K562 (cell line): Measurements from ENCODE around the gene NRXN3. TPM values are rescaled to one million over a fixed set of nuclear protein-coding genes. Genes with fewer than 3 reads are reported as not detected.

ENCODE experiments used
- ATAC-seq: fragments of 200-7000 bp; cut with Tn5 transposase; 3 replicates; pipeline ENCODE4 v1.9.1; 2020; ENCODE audit warnings: moderate library complexity
- BruUV-seq: library from RNA; stranded (reverse); fragments of 400-500 nt; replicated peaks from 2 replicates; lab custom pipeline; 2021; lab: Mats Ljungman, UMichigan
- CTCF ChIA-PET: fragments of 300-600 bp; formaldehyde crosslinking; extraction: SDS; loops from one replicate; lab custom pipeline; 2021; ENCODE audit warnings: low intra/inter-chr PET ratio; lab: Yijun Ruan, JAX
- POLR2A ChIA-PET: fragments of 300-600, 350-650 bp; sonication (Branson Sonifier 250); formaldehyde crosslinking; extraction: SDS; loops from one replicate; lab custom pipeline; 2021; ENCODE audit warnings: antibody characterized with exemption, inconsistent platforms; lab: Yijun Ruan, JAX
- DNase-seq, 4 experiments: peaks; one replicate each; pipeline versions ENCODE4 v3.0.0 to v3.0.0-alpha.2; 2011 to 2018; ENCODE audit warnings: low spot score in 3 of 4, mixed read lengths in 3 of 4; ENCODE audit errors: extremely low read depth in 1 of 4
- FAIRE-seq: peaks from 2 replicates; lab custom pipeline; 2011; peaks lifted over from hg19 to GRCh38; lab: Jason Lieb, UNC
- H2AFZ ChIP-seq: 2 replicates; pipeline ENCODE4 v1.6.0; 2011; ENCODE audit warnings: low read depth, low read length, control low read depth, inconsistent platforms
- H3K27ac ChIP-seq: fragments of 200-600 bp; 3 replicates; pipeline ENCODE4 v1.8.0; 2011; ENCODE audit warnings: low read depth, mild to moderate bottlenecking, control low read depth, inconsistent platforms, low read length, moderate library complexity, mixed read lengths; ENCODE audit errors: extremely low read depth
- H3K27me3 ChIP-seq, 2 experiments: fragments of 300-600 bp in 1 of 2; 2 replicates in 1 of 2; 3 replicates in 1 of 2; pipeline versions ENCODE4 v1.6.0 to v1.8.0; 2011; ENCODE audit warnings: inconsistent platforms in 2 of 2, low read length in 2 of 2, mild to moderate bottlenecking in 1 of 2, mixed read lengths in 1 of 2, moderate library complexity in 1 of 2; ENCODE audit not compliant: control insufficient read depth in 2 of 2, insufficient read depth in 2 of 2
- H3K36me3 ChIP-seq: fragments of 300-600 bp; 3 replicates; pipeline ENCODE4 v1.8.0; 2011; ENCODE audit warnings: mild to moderate bottlenecking, low read length, inconsistent platforms; ENCODE audit not compliant: control insufficient read depth, insufficient read depth
- H3K4me1 ChIP-seq, 2 experiments: fragments of 200-600 bp in 1 of 2; replicated peaks in 1 of 2; 2 replicates in 1 of 2; 3 replicates in 1 of 2; pipeline versions ENCODE4 v1.5.1 to v1.8.0; 2011; ENCODE audit warnings: inconsistent platforms in 2 of 2, low read length in 2 of 2, mild to moderate bottlenecking in 1 of 2, mixed read lengths in 1 of 2, moderate library complexity in 1 of 2; ENCODE audit not compliant: control insufficient read depth in 2 of 2, insufficient read depth in 2 of 2
- H3K4me2 ChIP-seq: 2 replicates; pipeline ENCODE4 v1.6.1; 2011; ENCODE audit warnings: low read length, control low read depth, inconsistent platforms, mixed read lengths; ENCODE audit not compliant: insufficient read depth
- H3K4me3 ChIP-seq: fragments of 200-600 bp; sonication (generic), shearing (Covaris generic); 2 replicates; pipeline ENCODE4 v1.5.1; 2016; ENCODE audit warnings: control low read depth, inconsistent platforms
- H3K79me2 ChIP-seq: fragments of 200-600 bp; 3 replicates; pipeline ENCODE4 v1.8.0; 2011; ENCODE audit warnings: low read length, inconsistent platforms; ENCODE audit not compliant: control insufficient read depth, insufficient read depth
- H3K9ac ChIP-seq, 2 experiments: 2 replicates each; pipeline versions ENCODE4 v1.6.0 to v1.6.1; 2011; ENCODE audit warnings: low read depth in 2 of 2, low read length in 2 of 2, control low read depth in 1 of 2, inconsistent platforms in 1 of 2, mild to moderate bottlenecking in 1 of 2, mixed read lengths in 1 of 2; ENCODE audit not compliant: insufficient read depth in 1 of 2
- H3K9me1 ChIP-seq: one replicate; pipeline ENCODE4 v1.6.0; 2011; ENCODE audit warnings: inconsistent platforms, mild to moderate bottlenecking, low read length, moderate library complexity; ENCODE audit not compliant: control insufficient read depth, insufficient read depth
- H3K9me3 ChIP-seq: replicated peaks from 2 replicates; pipeline ENCODE4 v1.5.1; 2011; ENCODE audit warnings: low read depth, low read length, inconsistent platforms; ENCODE audit not compliant: control insufficient read depth, insufficient read depth
- H4K20me1 ChIP-seq: replicated peaks from 2 replicates; pipeline ENCODE4 v1.6.1; 2011; ENCODE audit warnings: low read length, inconsistent platforms, mixed read lengths; ENCODE audit not compliant: control insufficient read depth, insufficient read depth
- ASH1L ChIP-seq: fragments of 450-650 bp; IDR thresholded peaks from 2 replicates; pipeline ENCODE4 v1.6.1; 2018; ENCODE audit warnings: borderline replicate concordance, mild to moderate bottlenecking, low read depth; ENCODE audit not compliant: partially characterized antibody
- COPS2 ChIP-seq: fragments of 450-650 bp; conservative IDR thresholded peaks from 2 replicates; pipeline ENCODE4 v1.6.1; 2016; ENCODE audit warnings: mild to moderate bottlenecking, moderate library complexity
- CTCF ChIP-seq, 3 experiments: IDR thresholded peaks in 2 of 3; conservative IDR thresholded peaks in 1 of 3; 2 replicates each; pipeline ENCODE4 v1.5.1; 2011 to 2012; ENCODE audit warnings: low read length in 3 of 3, mild to moderate bottlenecking in 3 of 3, control low read depth in 2 of 3, improper control_type of control experiment in 1 of 3, inconsistent platforms in 1 of 3, low read depth in 1 of 3, mixed read lengths in 1 of 3, moderate library complexity in 1 of 3; ENCODE audit not compliant: insufficient read depth in 2 of 3
- MNT ChIP-seq, 2 experiments: fragments of 450-650 bp; conservative IDR thresholded peaks; 2 replicates each; pipeline ENCODE4 v1.6.1; 2017; ENCODE audit warnings: mild to moderate bottlenecking in 2 of 2, moderate library complexity in 2 of 2
- NR4A1 ChIP-seq, 2 experiments: fragments of 250-450 bp in 1 of 2; fragments of 450-650 bp in 1 of 2; sonication (Bioruptor Pico) in 1 of 2; IDR thresholded peaks; 2 replicates each; pipeline versions ENCODE4 v1.4.0 to v1.6.1; 2016 to 2020; ENCODE audit warnings: mild to moderate bottlenecking in 2 of 2, missing compliant biosample characterization in 1 of 2, missing genetic modification characterization in 1 of 2, moderate library complexity in 1 of 2
- OTX1 ChIP-seq: fragments of 450-650 bp; formaldehyde crosslinking; IDR thresholded peaks from 2 replicates; pipeline ENCODE4 v1.4.0; 2022; ENCODE audit warnings: mild to moderate bottlenecking
- PHF21A ChIP-seq: fragments of 450-650 bp; IDR thresholded peaks from 2 replicates; pipeline ENCODE4 v1.6.1; 2017; ENCODE audit warnings: low read depth, borderline replicate concordance
- POLR2B ChIP-seq: fragments of 450-650 bp; IDR thresholded peaks from 2 replicates; pipeline ENCODE4 v1.6.1; 2018; ENCODE audit warnings: low read depth; ENCODE audit not compliant: partially characterized antibody
- PTTG1 ChIP-seq: fragments of 450-650 bp; IDR thresholded peaks from 2 replicates; pipeline ENCODE4 v1.6.1; 2016; ENCODE audit warnings: low read depth, mild to moderate bottlenecking, missing genetic modification characterization, missing compliant biosample characterization
- SETDB1 ChIP-seq: IDR thresholded peaks from one replicate; pipeline ENCODE4 v1.6.1; 2012; ENCODE audit warnings: low read length, control low read depth, inconsistent platforms
- SFPQ ChIP-seq: fragments of 200-400 bp; formaldehyde crosslinking; IDR thresholded peaks from 2 replicates; pipeline ENCODE4 v1.6.1; 2017; ENCODE audit warnings: mild to moderate bottlenecking, low read depth, low read length, moderate library complexity
- SLC30A9 ChIP-seq: fragments of 250-450 bp; sonication (Bioruptor Pico); IDR thresholded peaks from 2 replicates; pipeline ENCODE4 v1.8.0; 2022; ENCODE audit warnings: mild to moderate bottlenecking, moderate library complexity
- SREBF1 ChIP-seq: fragments of 150-350 bp; IDR thresholded peaks from 2 replicates; pipeline ENCODE4 v1.6.1; 2014; ENCODE audit warnings: antibody characterized with exemption, low read depth, low read length, borderline replicate concordance
- SRSF3 ChIP-seq: fragments of 200-400 bp; formaldehyde crosslinking; IDR thresholded peaks from 2 replicates; pipeline ENCODE4 v1.6.1; 2016; ENCODE audit warnings: mild to moderate bottlenecking, low read length, moderate library complexity; ENCODE audit not compliant: insufficient read depth
- WGBS: fragments of 100-300 bp; shearing (Covaris generic); methylation state at CpG from one replicate; pipeline ENCODE4 v1.1.6; 2016; ENCODE audit warnings: low coverage, mixed read lengths; ENCODE audit not compliant: insufficient coverage; ENCODE audit errors: missing lambda C conversion rate; 5-methylcytosine and 5-hydroxymethylcytosine counted together
- in situ Hi-C: fragments of 300-500 bp; cut with MboI; formaldehyde crosslinking; loops from 4 replicates; pipeline ENCODE4 v1.15.0; 2018; ENCODE audit warnings: inconsistent platforms, mixed read lengths
- intact Hi-C: fragments of 100-400 bp; cut with micrococcal nuclease; formaldehyde crosslinking; loops from 2 replicates; pipeline ENCODE4 v1.14.2; 2022
- polyA plus RNA-seq, 8 experiments: library from polyadenylated mRNA; depleted of rRNA in 4 of 8; stranded (reverse) in 5 of 8; unstranded in 3 of 8; fragments of >200 nt; fragmentation: Nextera tagmentation in 2 of 8; fragmentation: Illumina TruSeq in 1 of 8; extraction: Ambion mirVana in 2 of 8; extraction: Trizol in 1 of 8; gene quantifications; 2 replicates each; pipeline versions ENCODE4 v1.2.1 to v1.2.3, GENCODE V29; 2011 to 2014; ENCODE audit warnings: inconsistent platforms in 1 of 8, missing spikeins in 1 of 8
- total RNA-seq, 7 experiments: library from RNA; depleted of rRNA in 6 of 7; stranded (reverse); fragments of >200 nt in 6 of 7; fragmentation: Illumina TruSeq in 2 of 7; extraction: Trizol in 2 of 7; gene quantifications; 2 replicates each; pipeline versions ENCODE4 v1.2.1 to v1.2.3, GENCODE V29; 2011 to 2021; ENCODE audit warnings: low replicate concordance in 1 of 7
- TF ChIP-seq, protein P1 (sequence below): fragments of 200-800 bp; sonication (Bioruptor generic); IDR thresholded peaks from 2 replicates; pipeline ENCODE4 v1.6.1; 2017; ENCODE audit warnings: missing genetic modification characterization, missing compliant biosample characterization

Gene NRXN3
- total and polyA plus RNA-seq, 9 of the 15 experiments (the other 6 are each of a cell fraction or from before 2014, with no cell fraction given), result 0.09 TPM; not detected in 8

GRCh38 chr14:79543348-79543747 is 1373.2 kb downstream of the NRXN3 start:
- Histone ChIP-seq H3K4me1 (no peaks in the 10 kb centered on the region), H3K9ac (no peak overlapping the region), H3K27ac (no peak overlapping the region), H3K4me3 (no peak overlapping the region), H3K9me1 (no peaks in the 10 kb centered on the region), H3K27me3 (no peaks in the 10 kb centered on the region), H3K36me3 (no peaks in the 10 kb centered on the region), H3K79me2 (no peaks in the 10 kb centered on the region), H2AFZ (no peak overlapping the region), H3K4me2 (no peak overlapping the region), H3K9me3 (no peaks in the 10 kb centered on the region), H4K20me1 (no peaks in the 10 kb centered on the region)
- WGBS, result 0% methylated on average over 1 of the region's 1 CpG
- BruUV-seq, result no TSS peak
- ChIA-PET CTCF (no interaction called here), POLR2A (no interaction called here)
- no peak for DNase-seq
- no peak for FAIRE-seq
- in situ Hi-C loops (no loop called here), intact Hi-C loops (no loop called here)
- no peak for ATAC-seq
- no peak for TF ChIP-seq PTTG1 (tag)
- TF ChIP-seq CTCF (IDR thresholded peaks at IDR 0.05 in 2 of 3, conservative IDR thresholded peaks at IDR 0.05 in 1 of 3; ENCODE audit: insufficient read depth in 2 of 3, low read depth in 1 of 3, low read length in 3 of 3), result no peak
- TF ChIP-seq SRSF3, result no peak
- TF ChIP-seq OTX1 (CRISPR knock-in tag), result no peak
- TF ChIP-seq, protein P1, sequence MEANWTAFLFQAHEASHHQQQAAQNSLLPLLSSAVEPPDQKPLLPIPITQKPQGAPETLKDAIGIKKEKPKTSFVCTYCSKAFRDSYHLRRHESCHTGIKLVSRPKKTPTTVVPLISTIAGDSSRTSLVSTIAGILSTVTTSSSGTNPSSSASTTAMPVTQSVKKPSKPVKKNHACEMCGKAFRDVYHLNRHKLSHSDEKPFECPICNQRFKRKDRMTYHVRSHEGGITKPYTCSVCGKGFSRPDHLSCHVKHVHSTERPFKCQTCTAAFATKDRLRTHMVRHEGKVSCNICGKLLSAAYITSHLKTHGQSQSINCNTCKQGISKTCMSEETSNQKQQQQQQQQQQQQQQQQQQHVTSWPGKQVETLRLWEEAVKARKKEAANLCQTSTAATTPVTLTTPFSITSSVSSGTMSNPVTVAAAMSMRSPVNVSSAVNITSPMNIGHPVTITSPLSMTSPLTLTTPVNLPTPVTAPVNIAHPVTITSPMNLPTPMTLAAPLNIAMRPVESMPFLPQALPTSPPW (CRISPR knock-in tag), result no peak
- no peak for TF ChIP-seq SREBF1
- TF ChIP-seq ASH1L, result no peak
- TF ChIP-seq COPS2, result no peak
- TF ChIP-seq NR4A1 (CRISPR knock-in tag; IDR thresholded peaks at IDR 0.05), result no peak
- no peak for TF ChIP-seq NR4A1 (tag; IDR thresholded peaks at IDR 0.05)
- TF ChIP-seq SFPQ, result no peak
- no peak for TF ChIP-seq SETDB1
- TF ChIP-seq POLR2B, result no peak
- no peak for TF ChIP-seq SLC30A9 (CRISPR knock-in tag)
- TF ChIP-seq MNT (conservative IDR thresholded peaks at IDR 0.05), result no peak
- TF ChIP-seq PHF21A, result no peak
